K562 (cell line): ENCODE measurements around the gene TRPC4AP.

Experiments
- BMI1 ChIP-seq: fragments of 150-350 bp; IDR thresholded peaks from 2 replicates; pipeline ENCODE4 v1.6.1; 2014; ENCODE audit warnings: low read length
- EZH2 ChIP-seq: IDR thresholded peaks from 2 replicates; pipeline ENCODE4 v1.6.1; 2012; ENCODE audit warnings: low read depth, mild to moderate bottlenecking, inconsistent platforms, low read length, borderline replicate concordance
- FOXJ3 ChIP-seq: sonication (generic); formaldehyde crosslinking; IDR thresholded peaks from 2 replicates; pipeline ENCODE4 v1.4.0; 2020; ENCODE audit warnings: mild to moderate bottlenecking, missing genetic modification reagents
- JUNB ChIP-seq: fragments of 450-650 bp; formaldehyde crosslinking; conservative IDR thresholded peaks from 2 replicates; pipeline ENCODE4 v1.4.0; 2020; ENCODE audit warnings: mild to moderate bottlenecking
- TF ChIP-seq, protein P1 (sequence below): sonication (generic); formaldehyde crosslinking; IDR thresholded peaks from 2 replicates; pipeline ENCODE4 v1.4.0; 2020; ENCODE audit warnings: mild to moderate bottlenecking, missing genetic modification reagents

- TF ChIP-seq FOXJ3 (CRISPR knock-in tag) (no peak), JUNB (CRISPR knock-in tag) (no peak), BMI1 (no peak), EZH2 (no peak)
- TF ChIP-seq, protein P1, sequence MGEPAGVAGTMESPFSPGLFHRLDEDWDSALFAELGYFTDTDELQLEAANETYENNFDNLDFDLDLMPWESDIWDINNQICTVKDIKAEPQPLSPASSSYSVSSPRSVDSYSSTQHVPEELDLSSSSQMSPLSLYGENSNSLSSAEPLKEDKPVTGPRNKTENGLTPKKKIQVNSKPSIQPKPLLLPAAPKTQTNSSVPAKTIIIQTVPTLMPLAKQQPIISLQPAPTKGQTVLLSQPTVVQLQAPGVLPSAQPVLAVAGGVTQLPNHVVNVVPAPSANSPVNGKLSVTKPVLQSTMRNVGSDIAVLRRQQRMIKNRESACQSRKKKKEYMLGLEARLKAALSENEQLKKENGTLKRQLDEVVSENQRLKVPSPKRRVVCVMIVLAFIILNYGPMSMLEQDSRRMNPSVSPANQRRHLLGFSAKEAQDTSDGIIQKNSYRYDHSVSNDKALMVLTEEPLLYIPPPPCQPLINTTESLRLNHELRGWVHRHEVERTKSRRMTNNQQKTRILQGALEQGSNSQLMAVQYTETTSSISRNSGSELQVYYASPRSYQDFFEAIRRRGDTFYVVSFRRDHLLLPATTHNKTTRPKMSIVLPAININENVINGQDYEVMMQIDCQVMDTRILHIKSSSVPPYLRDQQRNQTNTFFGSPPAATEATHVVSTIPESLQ (CRISPR knock-in tag) = no peak
These were observed 98.6 kb downstream of the TRPC4AP start for GRCh38 chr20:34993941-34994508.
